ENCODE results near the gene PARS2.

Gene PARS2

DNA sequence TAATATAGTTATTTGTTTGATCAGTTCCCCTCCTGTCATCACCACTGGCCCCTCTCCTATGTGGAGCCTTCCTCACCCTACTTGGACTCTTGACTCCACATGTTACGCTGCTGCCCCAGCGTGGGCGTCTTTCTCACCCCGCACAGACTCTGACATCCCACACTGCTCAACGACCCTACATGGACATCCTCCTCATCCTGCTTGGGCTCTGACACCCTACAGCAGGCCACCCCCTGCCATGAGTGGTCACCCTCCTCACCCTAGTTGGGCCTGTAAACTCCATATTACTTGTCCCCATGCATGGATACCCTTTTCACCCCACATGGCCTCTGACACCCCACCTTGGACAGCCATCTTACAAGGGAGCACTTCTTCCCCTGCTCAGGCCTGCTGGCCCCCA is 27.6 kb downstream of the PARS2 start:
- H3K27me3 ChIP-seq = no peaks in the 10 kb centered on the region
- H3K36me3 ChIP-seq = peaks cover 77% of the 10 kb centered on the region
- H3K9me3 ChIP-seq = no peaks in the 10 kb centered on the region
- H3K4me3 ChIP-seq (ENCODE audit: low read depth in 1 of 2, low read length in 1 of 2) = no peak overlapping the region
- H3K27ac ChIP-seq = no peak overlapping the region
- no peaks in the 10 kb centered on the region for H3K4me1 ChIP-seq (ENCODE audit: control insufficient read depth in 1 of 2, insufficient read depth in 1 of 2, low read depth in 1 of 2, low read length in 1 of 2)
- TF ChIP-seq, protein P1, sequence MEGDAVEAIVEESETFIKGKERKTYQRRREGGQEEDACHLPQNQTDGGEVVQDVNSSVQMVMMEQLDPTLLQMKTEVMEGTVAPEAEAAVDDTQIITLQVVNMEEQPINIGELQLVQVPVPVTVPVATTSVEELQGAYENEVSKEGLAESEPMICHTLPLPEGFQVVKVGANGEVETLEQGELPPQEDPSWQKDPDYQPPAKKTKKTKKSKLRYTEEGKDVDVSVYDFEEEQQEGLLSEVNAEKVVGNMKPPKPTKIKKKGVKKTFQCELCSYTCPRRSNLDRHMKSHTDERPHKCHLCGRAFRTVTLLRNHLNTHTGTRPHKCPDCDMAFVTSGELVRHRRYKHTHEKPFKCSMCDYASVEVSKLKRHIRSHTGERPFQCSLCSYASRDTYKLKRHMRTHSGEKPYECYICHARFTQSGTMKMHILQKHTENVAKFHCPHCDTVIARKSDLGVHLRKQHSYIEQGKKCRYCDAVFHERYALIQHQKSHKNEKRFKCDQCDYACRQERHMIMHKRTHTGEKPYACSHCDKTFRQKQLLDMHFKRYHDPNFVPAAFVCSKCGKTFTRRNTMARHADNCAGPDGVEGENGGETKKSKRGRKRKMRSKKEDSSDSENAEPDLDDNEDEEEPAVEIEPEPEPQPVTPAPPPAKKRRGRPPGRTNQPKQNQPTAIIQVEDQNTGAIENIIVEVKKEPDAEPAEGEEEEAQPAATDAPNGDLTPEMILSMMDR (IDR thresholded peaks at IDR 0.05) = no peak

DNA sequence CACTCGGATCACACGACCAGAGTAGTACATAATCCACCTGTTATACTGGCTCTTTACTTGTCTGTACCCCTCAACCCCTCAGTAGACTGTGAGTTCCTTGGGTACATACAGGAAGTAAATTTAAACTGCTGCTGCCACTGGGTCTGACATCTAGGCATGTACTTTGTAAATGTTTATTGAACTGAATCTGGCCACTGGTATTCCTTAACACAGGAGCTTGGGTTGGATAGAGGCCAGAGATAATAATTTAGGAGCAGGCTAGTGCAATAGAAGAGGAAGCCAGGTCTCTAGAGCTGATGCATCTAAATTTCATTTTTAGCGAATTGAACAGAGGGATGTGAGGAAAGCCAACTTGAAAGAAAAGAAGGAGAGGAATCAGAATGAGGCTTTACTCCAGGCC is 36.3 kb downstream of the PARS2 start:
- Histone ChIP-seq H3K27ac (no peak overlapping the region), H3K4me1 (ENCODE audit: control insufficient read depth in 1 of 2, insufficient read depth in 1 of 2, low read depth in 1 of 2, low read length in 1 of 2) (no peaks in the 10 kb centered on the region), H3K27me3 (no peaks in the 10 kb centered on the region), H3K4me3 (ENCODE audit: low read depth in 1 of 2, low read length in 1 of 2) (no peak overlapping the region), H3K36me3 (peaks cover 64% of the 10 kb centered on the region), H3K9me3 (no peaks in the 10 kb centered on the region)
- TF ChIP-seq, protein P1 (IDR thresholded peaks at IDR 0.05) = no peak

DNA sequence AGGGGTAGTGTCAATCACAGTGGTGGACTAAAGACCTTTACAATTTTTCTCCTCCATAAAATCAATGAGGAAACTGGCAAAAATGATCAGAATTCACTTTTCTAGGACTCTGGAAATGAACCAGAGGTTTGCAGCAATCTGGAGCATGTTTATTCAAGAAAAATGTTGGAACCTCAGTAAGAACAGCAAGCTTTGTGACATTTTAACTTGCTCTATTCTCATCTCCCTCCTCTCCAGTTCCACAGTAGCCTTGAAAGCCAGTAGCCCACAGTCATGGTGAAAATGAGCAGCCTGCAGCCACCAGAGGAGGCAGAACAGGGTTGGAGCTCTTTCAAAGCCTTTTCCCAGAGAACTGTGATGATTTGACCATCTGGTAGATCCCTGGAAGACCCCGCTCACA is 39.6 kb downstream of the PARS2 start:
- no peak overlapping the region for H3K4me3 ChIP-seq (ENCODE audit: low read depth in 1 of 2, low read length in 1 of 2)
- no peaks in the 10 kb centered on the region for H3K9me3 ChIP-seq
- no peak overlapping the region for H3K27ac ChIP-seq
- TF ChIP-seq, protein P1 (IDR thresholded peaks at IDR 0.05) = no peak
- H3K27me3 ChIP-seq = no peaks in the 10 kb centered on the region
- H3K36me3 ChIP-seq = peaks cover 55% of the 10 kb centered on the region
- no peaks in the 10 kb centered on the region for H3K4me1 ChIP-seq (ENCODE audit: control insufficient read depth in 1 of 2, insufficient read depth in 1 of 2, low read depth in 1 of 2, low read length in 1 of 2)

DNA sequence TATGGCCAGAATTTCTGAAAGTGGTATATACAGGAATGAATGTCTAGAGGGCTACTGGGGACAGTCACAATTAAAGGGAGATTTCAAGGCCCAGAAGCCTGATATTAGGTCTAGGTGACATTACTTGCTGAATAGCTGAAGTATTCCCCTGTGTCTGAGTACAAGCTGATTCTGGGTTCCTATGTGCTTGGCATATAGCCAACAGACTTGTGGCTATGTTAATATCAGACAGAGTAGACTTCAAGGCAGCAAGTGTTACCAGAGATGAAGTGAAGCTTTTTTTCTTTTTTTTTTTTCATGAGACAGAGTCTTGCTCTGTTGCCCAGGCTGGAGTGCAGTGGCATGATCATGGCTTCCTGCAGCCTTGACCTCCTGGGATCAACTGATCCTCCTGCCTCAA is 40.3 kb downstream of the PARS2 start:
- Histone ChIP-seq H3K4me1 (ENCODE audit: control insufficient read depth in 1 of 2, insufficient read depth in 1 of 2, low read depth in 1 of 2, low read length in 1 of 2) (no peaks in the 10 kb centered on the region), H3K27ac (no peak overlapping the region), H3K36me3 (peaks cover 47% of the 10 kb centered on the region), H3K4me3 (ENCODE audit: low read depth in 1 of 2, low read length in 1 of 2) (no peak overlapping the region), H3K27me3 (no peaks in the 10 kb centered on the region), H3K9me3 (no peaks in the 10 kb centered on the region)
- TF ChIP-seq, protein P1 (IDR thresholded peaks at IDR 0.05) = no peak

DNA sequence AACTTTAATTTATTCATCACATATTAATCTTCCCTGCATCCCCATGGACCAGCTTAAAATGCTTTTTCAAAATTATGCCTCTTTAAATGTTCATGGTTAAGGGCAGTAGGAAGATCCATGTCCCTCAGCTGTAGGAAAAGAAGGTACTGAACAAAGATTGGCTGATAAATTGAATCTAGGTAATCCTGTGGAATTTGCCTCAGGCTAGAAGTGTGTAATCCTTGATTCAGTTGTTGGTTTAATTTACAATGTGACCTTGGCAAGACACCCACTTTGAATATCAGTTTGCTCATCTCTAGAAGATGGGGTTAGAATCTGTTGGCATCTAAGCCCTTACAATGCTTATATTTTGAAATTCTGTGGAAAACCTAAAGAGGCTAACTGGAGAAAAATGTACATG is 42.6 kb downstream of the PARS2 start:
- H3K27ac ChIP-seq = no peak overlapping the region
- TF ChIP-seq, protein P1 (IDR thresholded peaks at IDR 0.05) = no peak
- H3K27me3 ChIP-seq = no peaks in the 10 kb centered on the region
- peaks cover 0 to under 1% of the 10 kb centered on the region in 2 experiments for H3K4me1 ChIP-seq (ENCODE audit: control insufficient read depth in 1 of 2, insufficient read depth in 1 of 2, low read depth in 1 of 2, low read length in 1 of 2)
- no peak overlapping the region for H3K4me3 ChIP-seq (ENCODE audit: low read depth in 1 of 2, low read length in 1 of 2)
- no peaks in the 10 kb centered on the region for H3K9me3 ChIP-seq
- H3K36me3 ChIP-seq = peaks cover 36% of the 10 kb centered on the region

Measured in neutrophil (primary cell).